Esophagus squamous epithelium (tissue), 5 donors: Measurements from ENCODE around the gene PARD3B. TPM values are rescaled to one million over a fixed set of nuclear protein-coding genes. Genes with fewer than 3 reads are reported as not detected.

Experiments used
- DNase-seq: peaks from one replicate; lab custom pipeline; 2025; lab: John Stamatoyannopoulos, UW
- H3K27ac ChIP-seq, 4 donors: fragments of 200-600 bp; sonication (generic); one replicate each; pipeline ENCODE4 v1.5.1; 2016 to 2019; ENCODE audit warnings: mild to moderate bottlenecking in 1 of 4
- H3K27me3 ChIP-seq, 4 donors: fragments of 200-600 bp; sonication (generic); 1 replicate in 3 of 4; 2 replicates in 1 of 4; pipeline versions ENCODE4 v1.5.1 to v1.6.0; 2017 to 2021; ENCODE audit warnings: antibody characterized with exemption in 1 of 4
- H3K36me3 ChIP-seq, 3 donors: fragments of 200-600 bp; sonication (generic); one replicate each; pipeline ENCODE4 v1.5.1; 2016 to 2019
- H3K4me1 ChIP-seq, 3 donors: fragments of 200-600 bp; sonication (generic); one replicate each; pipeline ENCODE4 v1.5.1; 2017 to 2019
- H3K4me3 ChIP-seq, 4 donors: fragments of 200-600 bp; sonication (generic); 1 replicate in 3 of 4; 2 replicates in 1 of 4; pipeline ENCODE4 v1.5.1; 2016 to 2019; ENCODE audit warnings: mild to moderate bottlenecking in 2 of 4, moderate library complexity in 1 of 4
- H3K9me3 ChIP-seq, 3 donors: fragments of 200-600 bp; sonication (generic); one replicate each; pipeline ENCODE4 v1.5.1; 2016 to 2019
- POLR2A ChIP-seq, 4 donors: fragments of 450-650 bp; IDR thresholded peaks; one replicate each; pipeline ENCODE4 v1.6.1; 2017; ENCODE audit warnings: antibody characterized with exemption in 4 of 4, mild to moderate bottlenecking in 4 of 4, moderate library complexity in 3 of 4
- WGBS, 2 donors: methylation state at CpG; one replicate each; pipeline ENCODE4 v1.1.5; 2018; 5-methylcytosine and 5-hydroxymethylcytosine counted together
- intact Hi-C: fragments of 100-400 bp; cut with DNase I; formaldehyde crosslinking; loops from one replicate; pipeline ENCODE4 v1.15.0; 2022
- total RNA-seq, 4 donors: library from RNA; depleted of rRNA; stranded (reverse); fragments of >200 nt; gene quantifications; one replicate each; pipeline ENCODE4 v1.1.0, GENCODE V29; 2016
- TF ChIP-seq, protein P1 (sequence below), 6 experiments: fragments of 450-650 bp in 4 of 6; fragments of 200-600 bp in 2 of 6; sonication (generic) in 2 of 6; IDR thresholded peaks; one replicate each; pipeline ENCODE4 v1.5.1; 2016 to 2019; ENCODE audit warnings: antibody characterized with exemption in 6 of 6, mild to moderate bottlenecking in 4 of 6, moderate library complexity in 4 of 6
- donor health status: DM: yes; HTN: yes; CAD: no.

The PARD3B gene
- total RNA-seq, 4 donors from 2014 or later = 2.4 to 15.8 (median 4.3) TPM

GRCh38 chr2:204561771-204562170, 16.5 kb downstream of the PARD3B start:
- 20 to 81% methylated on average over 1 to 3 of the region's 8 CpGs for WGBS, 2 donors
- Histone ChIP-seq H3K36me3 (no peaks in the 10 kb centered on the region), H3K9me3 (no peaks in the 10 kb centered on the region), H3K4me3 (no peak overlapping the region), H3K27ac (no peak overlapping the region), H3K27me3 (no peaks in the 10 kb centered on the region), H3K4me1 (no peaks in the 10 kb centered on the region)
- intact Hi-C loops = no loop called here
- TF ChIP-seq POLR2A (IDR thresholded peaks at IDR 0.05) = no peak
- TF ChIP-seq, protein P1, sequence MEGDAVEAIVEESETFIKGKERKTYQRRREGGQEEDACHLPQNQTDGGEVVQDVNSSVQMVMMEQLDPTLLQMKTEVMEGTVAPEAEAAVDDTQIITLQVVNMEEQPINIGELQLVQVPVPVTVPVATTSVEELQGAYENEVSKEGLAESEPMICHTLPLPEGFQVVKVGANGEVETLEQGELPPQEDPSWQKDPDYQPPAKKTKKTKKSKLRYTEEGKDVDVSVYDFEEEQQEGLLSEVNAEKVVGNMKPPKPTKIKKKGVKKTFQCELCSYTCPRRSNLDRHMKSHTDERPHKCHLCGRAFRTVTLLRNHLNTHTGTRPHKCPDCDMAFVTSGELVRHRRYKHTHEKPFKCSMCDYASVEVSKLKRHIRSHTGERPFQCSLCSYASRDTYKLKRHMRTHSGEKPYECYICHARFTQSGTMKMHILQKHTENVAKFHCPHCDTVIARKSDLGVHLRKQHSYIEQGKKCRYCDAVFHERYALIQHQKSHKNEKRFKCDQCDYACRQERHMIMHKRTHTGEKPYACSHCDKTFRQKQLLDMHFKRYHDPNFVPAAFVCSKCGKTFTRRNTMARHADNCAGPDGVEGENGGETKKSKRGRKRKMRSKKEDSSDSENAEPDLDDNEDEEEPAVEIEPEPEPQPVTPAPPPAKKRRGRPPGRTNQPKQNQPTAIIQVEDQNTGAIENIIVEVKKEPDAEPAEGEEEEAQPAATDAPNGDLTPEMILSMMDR (IDR thresholded peaks at IDR 0.05) = no peak
- no peak for DNase-seq

GRCh38 chr2:204566439-204566838, 21.2 kb downstream of the PARD3B start:
- Histone ChIP-seq H3K27ac (no peak overlapping the region), H3K9me3 (no peaks in the 10 kb centered on the region), H3K4me1 (no peaks in the 10 kb centered on the region), H3K36me3 (no peaks in the 10 kb centered on the region), H3K4me3 (no peak overlapping the region), H3K27me3 (no peaks in the 10 kb centered on the region)
- DNase-seq = no peak
- TF ChIP-seq, protein P1 (IDR thresholded peaks at IDR 0.05) = no peak
- no peak for TF ChIP-seq POLR2A (IDR thresholded peaks at IDR 0.05)
- 71 to 80% methylated on average over 2 of the region's 2 CpGs for WGBS, 2 donors
- intact Hi-C loops = no loop called here

GRCh38 chr2:204570421-204570820, 25.1 kb downstream of the PARD3B start:
- no peak for TF ChIP-seq POLR2A (IDR thresholded peaks at IDR 0.05)
- TF ChIP-seq, protein P1 (IDR thresholded peaks at IDR 0.05) = no peak
- H3K9me3 ChIP-seq = no peaks in the 10 kb centered on the region

DNA sequence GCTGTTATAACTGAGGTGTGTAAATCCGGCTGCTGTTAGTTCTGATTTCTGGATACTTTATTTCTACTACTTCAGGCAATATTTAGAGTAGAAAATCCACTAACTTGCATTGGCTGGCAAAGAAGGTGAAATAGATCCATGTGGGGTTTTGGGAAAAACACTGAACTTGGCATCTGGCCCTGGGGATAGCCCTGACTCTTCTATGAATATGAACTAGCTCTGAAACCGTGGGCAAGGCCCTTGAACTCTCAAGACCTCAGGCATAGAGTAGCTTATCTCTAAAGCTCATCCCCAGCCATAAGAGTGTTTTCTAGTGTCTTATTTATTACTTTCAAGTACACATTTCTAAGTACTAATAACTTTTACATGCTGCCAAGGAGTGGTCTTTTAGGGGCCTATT, 25.8 kb downstream of the PARD3B start:
- Histone ChIP-seq H3K9me3 (no peaks in the 10 kb centered on the region), H3K4me3 (no peak overlapping the region), H3K4me1 (no peaks in the 10 kb centered on the region), H3K36me3 (no peaks in the 10 kb centered on the region), H3K27me3 (no peaks in the 10 kb centered on the region), H3K27ac (no peak overlapping the region)
- TF ChIP-seq, protein P1 (IDR thresholded peaks at IDR 0.05) = no peak
- intact Hi-C loops = no loop called here
- 63 to 66% methylated on average over 2 of the region's 2 CpGs for WGBS, 2 donors
- DNase-seq = no peak

More at GRCh38 chr2:204570421-204570820, 25.1 kb downstream of the PARD3B start:
- H3K36me3 ChIP-seq = no peaks in the 10 kb centered on the region
- DNase-seq = no peak
- H3K27me3 ChIP-seq = no peaks in the 10 kb centered on the region
- no peak overlapping the region for H3K27ac ChIP-seq
- H3K4me3 ChIP-seq = no peak overlapping the region
- intact Hi-C loops = no loop called here
- no peaks in the 10 kb centered on the region for H3K4me1 ChIP-seq
- 70 to 79% methylated on average over 1 of the region's 1 CpG for WGBS, 2 donors

DNA sequence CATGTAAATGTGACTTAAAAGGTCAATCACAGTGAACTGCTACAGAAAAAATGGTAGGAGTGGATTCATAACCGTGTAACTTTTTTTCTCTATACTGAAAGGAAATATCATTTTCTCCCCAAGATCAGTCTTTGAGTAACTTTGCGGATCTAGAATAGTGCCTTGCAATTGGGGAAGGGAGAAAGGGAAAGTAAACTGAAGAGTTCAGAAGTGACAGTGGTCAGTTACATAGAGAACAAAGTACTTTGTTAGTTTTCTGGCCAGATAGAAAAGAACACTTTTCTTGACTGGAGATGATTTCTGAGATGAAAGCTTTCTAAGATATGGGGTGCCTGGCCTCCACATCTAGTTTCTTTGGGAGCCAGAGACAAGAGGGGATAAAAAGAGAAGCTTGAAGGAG, 26.6 kb downstream of the PARD3B start:
- TF ChIP-seq, protein P1 (IDR thresholded peaks at IDR 0.05) = no peak
- TF ChIP-seq POLR2A (IDR thresholded peaks at IDR 0.05) = no peak
- no peaks in the 10 kb centered on the region for H3K4me1 ChIP-seq
- no peaks in the 10 kb centered on the region for H3K36me3 ChIP-seq
- WGBS, 2 donors = 85 to 90% methylated on average over 2 of the region's 2 CpGs
- no peak overlapping the region for H3K4me3 ChIP-seq
- H3K27me3 ChIP-seq = no peaks in the 10 kb centered on the region
- H3K9me3 ChIP-seq = no peaks in the 10 kb centered on the region
- no peak for DNase-seq
- H3K27ac ChIP-seq = no peak overlapping the region
- intact Hi-C loops = no loop called here
